T-helper 1 cell treated with Interleukin-12 subunit alpha and Interleukin-12 subunit beta and Interleukin-4 antibody, amounts not matched to agents 30 μg/mL and 1 μg/mL, for 36 hours (primary cell): ENCODE results near the gene MPPE1.
A peak's percentile ranks its signal among the peaks of the same experiment; 100 is the strongest.
"Not testable (repeated sequence)": the region's sequence is repeated elsewhere in the genome, so short reads cannot be mapped to it uniquely, and the experiment has no call there.

ENCODE experiments used
- H3K27ac Mint-ChIP-seq: one replicate; pipeline ENCODE4 v1.8.0; 2021; ENCODE audit warnings: mild to moderate bottlenecking, mixed read lengths
- H3K27me3 Mint-ChIP-seq: one replicate; pipeline ENCODE4 v1.8.0; 2021; ENCODE audit warnings: low read depth, mixed read lengths
- H3K36me3 Mint-ChIP-seq: one replicate; pipeline ENCODE4 v1.8.0; 2021; ENCODE audit warnings: low read depth, mixed read lengths
- H3K4me1 Mint-ChIP-seq: one replicate; pipeline ENCODE4 v1.8.0; 2021; ENCODE audit warnings: low read depth, mixed read lengths
- H3K4me3 Mint-ChIP-seq: one replicate; pipeline ENCODE4 v1.8.0; 2021; ENCODE audit warnings: mild to moderate bottlenecking, moderate library complexity, mixed read lengths
- H3K9me3 Mint-ChIP-seq: one replicate; pipeline ENCODE4 v1.8.0; 2021; ENCODE audit warnings: mixed read lengths

Gene MPPE1

GRCh38 chr18:11944252-11944651 is 36.1 kb upstream of the MPPE1 start:
- H3K4me3 Mint-ChIP-seq: no peak overlapping the region
- H3K27ac Mint-ChIP-seq: no peak overlapping the region
- peaks cover 8% of the 10 kb centered on the region for H3K4me1 Mint-ChIP-seq
- no peaks in the 10 kb centered on the region for H3K36me3 Mint-ChIP-seq
- no peaks in the 10 kb centered on the region for H3K27me3 Mint-ChIP-seq
- H3K9me3 Mint-ChIP-seq: no peaks in the 10 kb centered on the region

GRCh38 chr18:11943551-11943950 is 35.4 kb upstream of the MPPE1 start:
- H3K4me3 Mint-ChIP-seq: no peak overlapping the region
- no peak overlapping the region for H3K27ac Mint-ChIP-seq
- H3K27me3 Mint-ChIP-seq: no peaks in the 10 kb centered on the region
- no peaks in the 10 kb centered on the region for H3K9me3 Mint-ChIP-seq
- H3K4me1 Mint-ChIP-seq: peaks cover 8% of the 10 kb centered on the region
- no peaks in the 10 kb centered on the region for H3K36me3 Mint-ChIP-seq

- Mint-ChIP-seq H3K9me3 (no peaks in the 10 kb centered on the region), H3K4me1 (peaks cover 1% of the 10 kb centered on the region), H3K4me3 (no peak overlapping the region), H3K27ac (no peak overlapping the region), H3K27me3 (no peaks in the 10 kb centered on the region), H3K36me3 (no peaks in the 10 kb centered on the region)
Observed at GRCh38 chr18:11940956-11941355, 32.8 kb upstream of the MPPE1 start.

GRCh38 chr18:11937874-11938478 is 29.9 kb upstream of the MPPE1 start:
- H3K27ac Mint-ChIP-seq: no peak overlapping the region
- no peak overlapping the region for H3K4me3 Mint-ChIP-seq
- no peaks in the 10 kb centered on the region for H3K27me3 Mint-ChIP-seq
- no peaks in the 10 kb centered on the region for H3K36me3 Mint-ChIP-seq
- H3K4me1 Mint-ChIP-seq: peaks cover 1% of the 10 kb centered on the region
- no peaks in the 10 kb centered on the region for H3K9me3 Mint-ChIP-seq

GRCh38 chr18:11932393-11932792 is 24.3 kb upstream of the MPPE1 start:
- H3K9me3 Mint-ChIP-seq: no peaks in the 10 kb centered on the region
- no peaks in the 10 kb centered on the region for H3K36me3 Mint-ChIP-seq
- no peaks in the 10 kb centered on the region for H3K4me1 Mint-ChIP-seq
- no peak overlapping the region for H3K27ac Mint-ChIP-seq
- H3K27me3 Mint-ChIP-seq: no peaks in the 10 kb centered on the region
- no peak overlapping the region for H3K4me3 Mint-ChIP-seq

- no peaks in the 10 kb centered on the region for H3K36me3 Mint-ChIP-seq
- no peak overlapping the region for H3K4me3 Mint-ChIP-seq
- H3K4me1 Mint-ChIP-seq: no peaks in the 10 kb centered on the region
- no peaks in the 10 kb centered on the region for H3K27me3 Mint-ChIP-seq
- H3K9me3 Mint-ChIP-seq: no peaks in the 10 kb centered on the region
- H3K27ac Mint-ChIP-seq: no peak overlapping the region
Observed at GRCh38 chr18:11927497-11927896, 19.4 kb upstream of the MPPE1 start.

- Mint-ChIP-seq H3K4me3 (no peak overlapping the region), H3K4me1 (no peaks in the 10 kb centered on the region), H3K27me3 (no peaks in the 10 kb centered on the region), H3K9me3 (no peaks in the 10 kb centered on the region), H3K27ac (no peak overlapping the region), H3K36me3 (no peaks in the 10 kb centered on the region)
Observed at GRCh38 chr18:11925800-11926481, 17.8 kb upstream of the MPPE1 start.

GRCh38 chr18:11923450-11923849 is 15.3 kb upstream of the MPPE1 start:
- H3K4me1 Mint-ChIP-seq: peaks cover 3% of the 10 kb centered on the region
- H3K36me3 Mint-ChIP-seq: no peaks in the 10 kb centered on the region
- no peaks in the 10 kb centered on the region for H3K27me3 Mint-ChIP-seq
- H3K27ac Mint-ChIP-seq: no peak overlapping the region
- H3K9me3 Mint-ChIP-seq: no peaks in the 10 kb centered on the region
- no peak overlapping the region for H3K4me3 Mint-ChIP-seq

GRCh38 chr18:11919522-11919921 is 11.4 kb upstream of the MPPE1 start:
- not testable (repeated sequence) for H3K27me3 Mint-ChIP-seq, H3K36me3 Mint-ChIP-seq, H3K27ac Mint-ChIP-seq, H3K4me1 Mint-ChIP-seq, H3K9me3 Mint-ChIP-seq, H3K4me3 Mint-ChIP-seq

- not testable (repeated sequence) for H3K36me3 Mint-ChIP-seq, H3K4me1 Mint-ChIP-seq, H3K4me3 Mint-ChIP-seq, H3K27ac Mint-ChIP-seq, H3K9me3 Mint-ChIP-seq, H3K27me3 Mint-ChIP-seq
Observed at GRCh38 chr18:11916880-11917279, 8.8 kb upstream of the MPPE1 start.

GRCh38 chr18:11909591-11910026 is 1.5 kb upstream of the MPPE1 start:
- no peaks in the 10 kb centered on the region for H3K27me3 Mint-ChIP-seq
- peaks cover 19% of the 10 kb centered on the region for H3K4me1 Mint-ChIP-seq
- peak overlapping the region; percentile 93 for H3K27ac Mint-ChIP-seq
- H3K9me3 Mint-ChIP-seq: no peaks in the 10 kb centered on the region
- peaks cover 4% of the 10 kb centered on the region for H3K36me3 Mint-ChIP-seq
- peak overlapping the region; percentile 86 for H3K4me3 Mint-ChIP-seq

GRCh38 chr18:11909061-11909455 is 941 bp upstream of the MPPE1 start:
- H3K9me3 Mint-ChIP-seq: no peaks in the 10 kb centered on the region
- peak overlapping the region; percentile 93 for H3K27ac Mint-ChIP-seq
- H3K27me3 Mint-ChIP-seq: no peaks in the 10 kb centered on the region
- H3K36me3 Mint-ChIP-seq: peaks cover 4% of the 10 kb centered on the region
- peaks cover 19% of the 10 kb centered on the region for H3K4me1 Mint-ChIP-seq
- H3K4me3 Mint-ChIP-seq: peak overlapping the region; percentile 86

- Mint-ChIP-seq H3K9me3 (no peaks in the 10 kb centered on the region), H3K27me3 (no peaks in the 10 kb centered on the region), H3K36me3 (peaks cover 9% of the 10 kb centered on the region), H3K4me3 (peak overlapping the region; percentile 86), H3K27ac (peak overlapping the region; percentile 84), H3K4me1 (peaks cover 22% of the 10 kb centered on the region)
Observed at GRCh38 chr18:11906926-11907874, 917 bp downstream of the MPPE1 start.

GRCh38 chr18:11906176-11906575 is 1.9 kb downstream of the MPPE1 start:
- peak overlapping the region; percentile 42 for H3K4me3 Mint-ChIP-seq

GRCh38 chr18:11905613-11906012 is 2.5 kb downstream of the MPPE1 start:
- H3K27me3 Mint-ChIP-seq: no peaks in the 10 kb centered on the region
- peak overlapping the region; percentile 42 for H3K4me3 Mint-ChIP-seq
- peak overlapping the region; percentile 26 for H3K27ac Mint-ChIP-seq
- H3K9me3 Mint-ChIP-seq: no peaks in the 10 kb centered on the region
- H3K36me3 Mint-ChIP-seq: peaks cover 15% of the 10 kb centered on the region
- H3K4me1 Mint-ChIP-seq: peaks cover 22% of the 10 kb centered on the region

More at GRCh38 chr18:11906176-11906575, 1.9 kb downstream of the MPPE1 start:
- peaks cover 15% of the 10 kb centered on the region for H3K36me3 Mint-ChIP-seq
- H3K4me1 Mint-ChIP-seq: peaks cover 22% of the 10 kb centered on the region
- H3K27me3 Mint-ChIP-seq: no peaks in the 10 kb centered on the region
- peak overlapping the region; percentile 26 for H3K27ac Mint-ChIP-seq
- H3K9me3 Mint-ChIP-seq: no peaks in the 10 kb centered on the region
